ENCODE data around the gene EHBP1.

Gene EHBP1

DNA sequence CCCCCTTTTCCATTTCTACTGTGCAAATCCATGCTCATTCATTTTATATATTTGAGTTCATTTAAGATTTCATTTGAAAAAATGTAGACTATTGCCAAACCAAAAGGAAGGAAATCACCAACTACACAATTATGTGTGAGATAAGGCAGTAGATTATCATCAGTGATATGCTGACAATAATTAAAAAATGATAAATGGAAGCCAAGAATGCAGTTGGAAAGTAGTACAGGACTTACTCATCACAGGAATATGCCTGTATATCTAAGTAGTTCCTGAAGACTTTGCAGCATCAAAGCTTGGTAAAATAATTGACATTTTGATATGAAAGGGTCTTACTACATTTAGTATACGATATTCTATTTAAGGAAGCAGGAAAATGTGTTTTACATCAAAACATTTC lies 179.0 kb downstream of the EHBP1 start:
- DNase-seq (ENCODE audit: low spot score) = no peak

DNA sequence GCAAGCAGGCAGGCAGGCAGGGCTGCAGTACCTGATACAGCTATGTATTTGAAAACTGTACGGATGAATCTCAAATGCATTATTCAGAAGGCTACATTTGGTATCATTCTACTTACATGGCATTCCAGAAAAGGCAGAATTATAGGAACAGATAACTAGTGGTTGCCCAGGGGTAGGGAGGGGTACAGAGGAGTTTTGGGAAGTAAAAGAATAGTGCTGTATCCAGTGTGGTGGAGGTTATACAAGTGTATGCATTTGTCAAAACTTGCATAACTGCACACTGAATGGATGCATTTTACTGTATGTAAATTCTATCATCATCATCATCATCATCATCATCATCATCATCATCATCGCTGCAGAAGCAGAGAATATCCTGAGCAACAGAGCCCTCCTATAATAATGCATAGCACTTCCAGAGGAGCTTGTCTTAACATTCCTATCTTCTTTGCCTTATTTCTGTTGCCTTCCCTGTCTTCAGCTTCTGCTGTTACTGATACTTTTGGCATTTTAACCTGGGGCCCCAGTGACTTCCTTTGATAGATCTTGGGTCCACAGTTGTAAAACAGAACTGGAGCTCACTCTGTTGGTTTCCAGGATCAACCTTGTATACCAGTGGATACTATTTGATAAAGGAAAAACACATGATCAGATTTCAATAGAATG lies 189.6 kb downstream of the EHBP1 start:
- DNase-seq (ENCODE audit: low spot score) = no peak

DNA sequence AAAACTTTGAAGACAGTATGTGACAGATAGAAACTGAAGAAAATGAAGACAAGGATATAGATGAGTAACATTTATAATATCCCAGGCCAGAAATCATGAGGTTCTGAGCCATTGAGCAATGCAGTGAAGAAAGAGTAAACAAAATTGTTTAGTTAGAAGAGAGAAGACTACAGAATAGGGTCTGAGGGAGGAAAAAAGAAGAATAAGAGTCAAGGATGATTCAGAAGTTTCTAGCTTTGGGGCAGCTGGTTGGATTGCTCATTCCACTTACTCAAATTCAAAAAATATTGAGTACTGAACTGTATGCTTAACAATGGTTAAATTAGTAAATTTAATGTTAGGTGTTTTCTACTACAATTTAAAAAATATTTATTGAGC lies 190.1 kb downstream of the EHBP1 start:
- no peak for DNase-seq (ENCODE audit: low spot score)

DNA sequence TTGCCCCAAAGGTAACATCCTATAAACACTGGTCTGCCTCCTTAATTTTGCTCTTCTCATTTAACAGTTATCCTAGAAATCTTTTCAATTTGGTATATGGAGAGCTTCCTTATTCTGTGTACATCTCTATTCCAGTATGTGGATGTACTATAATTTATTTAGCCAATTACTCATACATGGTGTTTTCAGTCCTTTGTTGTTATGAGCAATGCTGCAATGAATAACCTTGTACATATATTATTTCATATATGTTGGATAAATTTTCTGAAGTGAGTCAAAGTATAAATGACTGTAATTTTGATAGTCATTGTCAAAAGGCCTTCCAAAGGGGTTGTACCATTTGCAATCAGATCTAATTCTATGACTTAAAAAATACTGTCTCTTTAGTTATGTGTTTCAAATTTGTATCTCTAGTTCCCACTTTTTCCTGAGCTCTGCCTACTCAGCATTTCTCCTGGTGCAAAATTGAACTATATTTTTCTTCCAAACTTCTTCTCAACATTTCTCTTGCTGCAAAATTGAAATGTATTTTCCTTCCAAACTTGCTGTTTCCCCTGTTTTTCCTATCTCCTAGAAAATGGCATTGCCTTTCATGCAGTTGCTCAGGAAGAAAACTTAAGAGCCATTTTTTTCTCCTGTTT lies 191.8 kb downstream of the EHBP1 start:
- no peak for DNase-seq (ENCODE audit: low spot score)

DNA sequence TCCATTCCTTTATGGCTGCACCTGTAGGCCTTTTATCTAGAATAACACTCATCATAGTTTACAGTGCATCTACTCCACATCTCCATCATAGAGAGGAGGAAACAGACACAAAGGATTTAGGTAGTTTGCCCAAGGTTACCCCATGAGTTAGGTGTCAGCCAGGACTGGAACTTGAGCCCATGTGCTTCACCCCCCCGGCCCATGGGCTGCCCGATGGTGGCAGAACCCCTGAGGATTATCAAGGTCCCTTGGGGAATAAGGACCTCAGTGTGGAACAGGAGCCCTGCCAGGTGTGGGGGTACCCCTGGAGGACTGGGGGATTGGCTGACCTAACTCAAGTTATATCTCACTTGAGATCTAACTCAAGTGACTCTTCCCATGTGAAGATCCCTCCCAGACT lies 198.8 kb downstream of the EHBP1 start:
- DNase-seq (ENCODE audit: low spot score) = no peak

DNA sequence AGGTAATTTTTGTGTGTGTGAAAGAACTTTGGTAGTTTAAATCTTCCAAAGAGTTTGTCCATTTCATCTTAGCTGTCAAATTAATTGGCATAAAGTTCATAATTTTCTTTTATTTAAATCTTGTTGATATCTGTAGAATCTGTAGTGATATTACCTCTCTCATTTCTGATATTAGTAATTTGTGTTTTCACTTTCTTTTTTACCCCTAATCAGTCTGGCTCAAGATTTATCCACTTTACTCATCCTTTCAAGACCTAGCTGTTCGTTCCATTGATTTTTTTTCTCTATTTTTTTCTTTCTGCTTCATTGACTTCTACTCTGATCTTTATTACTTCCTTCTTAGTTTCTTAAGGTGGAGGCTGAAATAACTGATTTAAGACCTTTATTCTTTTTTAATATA lies 202.6 kb downstream of the EHBP1 start:
- no peak for DNase-seq (ENCODE audit: low spot score)

DNA sequence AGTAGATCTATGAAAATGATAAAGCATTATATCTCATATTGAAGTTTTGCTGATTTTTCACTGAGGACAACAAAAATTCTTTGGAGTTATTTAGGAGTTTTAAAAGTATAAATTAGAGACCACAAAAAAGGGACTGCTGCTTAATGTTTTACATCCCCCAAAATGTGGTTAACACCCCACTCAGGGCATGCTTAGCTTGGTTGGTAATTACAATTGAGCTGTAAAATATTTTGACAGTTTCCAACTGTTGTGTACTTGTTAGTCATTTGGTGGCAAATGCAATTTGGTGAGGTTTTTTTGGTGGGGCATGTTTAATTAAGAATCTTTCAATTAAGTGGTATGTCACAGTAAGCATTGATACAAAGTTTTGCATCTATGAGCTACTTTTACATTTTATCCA lies 207.8 kb downstream of the EHBP1 start:
- no peak for DNase-seq (ENCODE audit: low spot score)

DNA sequence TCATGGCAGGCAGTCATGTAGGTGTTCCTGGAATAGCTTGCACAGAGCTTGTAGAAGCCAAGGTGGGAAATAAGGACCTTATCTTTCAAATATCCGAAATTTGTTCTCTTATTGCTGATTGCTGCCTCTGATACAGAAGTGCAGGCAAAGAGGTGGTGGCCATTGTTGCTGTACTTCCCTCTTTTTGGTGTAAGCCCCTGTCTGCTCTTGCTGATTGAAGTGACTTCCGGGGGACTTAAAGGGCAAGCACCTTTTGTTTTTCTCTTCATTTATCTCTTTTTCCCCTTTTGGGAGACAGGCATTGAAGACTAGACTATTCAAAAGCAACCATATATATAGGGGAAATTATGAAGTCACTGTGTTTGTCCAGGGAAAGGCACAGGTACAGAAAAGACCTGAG lies 213.5 kb downstream of the EHBP1 start:
- DNase-seq (ENCODE audit: low spot score) = no peak

DNA sequence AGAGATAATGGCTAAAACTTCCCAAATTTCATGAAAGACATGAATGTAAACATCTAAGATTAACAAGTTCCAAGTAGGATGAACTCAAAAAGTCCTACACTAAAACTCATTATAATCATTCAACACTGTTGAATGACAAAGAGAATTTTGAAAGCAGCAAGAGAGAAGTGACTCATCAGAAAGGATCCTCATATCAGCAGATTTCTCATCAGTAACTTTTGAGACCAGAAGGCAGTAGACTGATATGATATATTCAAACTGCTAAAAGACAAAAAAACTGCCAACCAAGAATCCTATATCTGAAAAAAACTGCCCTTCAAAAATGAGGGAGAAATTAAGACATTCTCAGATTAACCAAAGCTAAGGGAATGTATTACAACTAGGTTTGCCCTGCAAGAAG lies 214.6 kb downstream of the EHBP1 start:
- DNase-seq (ENCODE audit: low spot score) = peak; percentile 26

DNA sequence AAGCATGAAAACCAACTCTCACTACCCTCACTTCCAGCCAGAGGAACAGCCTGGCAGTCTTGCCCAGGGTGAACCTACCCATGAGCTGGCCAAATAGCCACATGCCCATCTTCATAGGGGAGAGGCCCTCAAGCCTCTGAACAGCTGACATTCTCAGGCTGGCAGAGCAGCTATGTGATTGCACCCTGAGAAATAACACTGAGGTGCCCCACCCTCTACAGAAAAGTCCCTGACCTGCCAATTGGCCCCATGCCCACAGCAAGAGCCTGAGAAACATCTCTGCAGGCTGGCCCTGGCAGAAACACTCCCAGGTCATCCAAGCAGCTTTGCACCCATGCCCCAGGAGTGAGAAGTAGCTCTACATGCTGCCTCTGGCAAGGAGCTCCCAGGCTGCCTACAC lies 217.7 kb downstream of the EHBP1 start:
- DNase-seq (ENCODE audit: low spot score) = no peak

DNA sequence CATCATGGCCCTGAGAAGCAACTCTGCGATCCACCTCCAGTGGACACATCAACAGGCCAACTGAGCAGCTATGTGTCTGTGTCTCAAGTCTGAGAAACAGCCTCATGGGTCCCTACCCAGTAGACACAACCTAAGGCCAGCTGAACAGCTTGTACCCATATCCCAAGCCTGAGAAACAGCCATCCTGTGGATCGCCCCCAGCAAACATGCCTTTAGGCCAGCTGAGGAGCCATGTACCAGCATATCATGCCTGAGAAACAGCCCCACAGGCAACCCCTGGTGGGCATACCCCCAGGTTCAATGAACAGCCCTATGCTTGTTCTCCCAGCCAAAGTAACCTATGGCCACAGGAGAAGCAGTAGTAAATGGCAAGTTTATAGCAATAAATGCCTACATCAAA lies 218.4 kb downstream of the EHBP1 start:
- DNase-seq (ENCODE audit: low spot score) = no peak

DNA sequence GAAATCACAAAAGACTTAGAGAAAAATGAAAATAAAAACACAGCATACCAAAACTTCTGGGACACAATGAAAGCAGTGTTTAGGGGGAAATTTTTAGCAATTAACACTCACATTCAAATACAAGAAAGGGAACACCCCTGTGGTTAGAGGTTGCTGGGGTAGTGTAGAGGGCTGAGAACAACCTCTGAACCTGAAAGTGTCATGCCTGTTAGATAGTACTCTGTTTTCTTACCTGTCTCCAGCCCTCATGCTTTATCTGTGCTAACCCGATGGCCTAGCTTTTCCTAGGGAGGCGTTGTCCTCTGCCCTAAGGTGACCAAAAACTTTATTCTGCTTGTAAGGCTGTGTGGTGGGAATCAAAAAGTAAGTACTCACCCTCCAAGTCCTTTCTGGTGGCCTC lies 222.5 kb downstream of the EHBP1 start:
- DNase-seq (ENCODE audit: low spot score) = no peak

DNA sequence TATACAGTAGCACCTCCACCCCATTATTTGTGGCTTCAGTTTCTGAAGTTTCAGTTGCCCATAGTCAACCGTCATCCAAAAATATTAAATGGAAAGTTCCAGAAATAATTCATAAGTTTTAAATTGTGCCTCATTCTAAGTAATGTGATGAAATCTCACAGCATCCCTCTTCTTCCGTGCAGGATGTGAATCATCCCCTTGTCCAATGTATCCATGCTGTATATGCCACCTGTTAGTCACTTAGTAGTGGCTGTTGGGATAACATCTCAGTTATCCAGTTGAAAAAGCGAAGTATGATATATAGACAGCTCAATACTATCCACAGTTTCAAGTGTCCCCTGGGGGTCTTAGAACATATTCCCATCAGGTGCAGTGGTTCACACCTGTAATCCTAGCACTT lies 226.0 kb downstream of the EHBP1 start:
- DNase-seq (ENCODE audit: low spot score) = peak; percentile 60

DNA sequence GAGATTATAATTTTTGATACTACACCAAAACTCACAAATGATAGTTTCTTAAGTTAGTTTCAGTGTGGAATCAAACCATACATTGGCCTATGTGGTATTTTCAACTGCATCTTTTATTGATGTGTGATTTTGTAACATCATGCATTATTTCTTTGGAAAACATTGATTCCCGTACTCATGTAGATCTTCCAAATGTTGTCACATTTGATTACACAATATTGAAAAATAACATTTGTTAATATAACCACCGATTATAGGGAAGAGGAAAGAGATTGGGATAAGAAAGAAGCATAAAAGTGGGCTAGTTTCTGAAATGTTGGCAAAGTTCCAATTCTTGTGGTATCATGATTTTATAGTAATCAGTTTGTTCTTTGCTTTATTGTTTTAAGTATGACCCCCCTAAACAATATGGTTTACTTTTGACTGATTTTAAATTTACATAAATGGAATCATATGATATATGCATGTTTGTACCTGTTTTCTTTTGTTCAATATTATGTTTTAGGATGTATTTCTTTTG lies 227.9 kb downstream of the EHBP1 start:
- no peak for DNase-seq (ENCODE audit: low spot score)

DNA sequence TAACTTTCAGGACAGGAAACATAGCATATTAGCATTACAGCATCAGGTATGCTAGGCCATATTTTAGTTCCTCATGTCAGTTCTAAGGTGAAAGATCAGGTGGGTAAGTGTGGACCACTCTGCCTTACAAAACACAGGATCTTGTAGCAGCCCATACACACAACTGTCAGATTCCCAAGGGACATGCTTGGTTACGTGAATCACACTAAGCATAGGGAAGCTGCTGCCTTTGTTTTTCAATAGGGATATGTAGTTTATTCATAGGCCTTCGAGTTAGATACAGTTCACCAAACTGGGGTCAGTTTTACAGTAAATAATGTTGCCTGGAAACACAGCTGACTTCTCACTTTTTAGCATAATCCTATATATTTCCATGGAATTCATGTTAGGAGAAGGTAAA lies 229.0 kb downstream of the EHBP1 start:
- DNase-seq (ENCODE audit: low spot score) = no peak

DNA sequence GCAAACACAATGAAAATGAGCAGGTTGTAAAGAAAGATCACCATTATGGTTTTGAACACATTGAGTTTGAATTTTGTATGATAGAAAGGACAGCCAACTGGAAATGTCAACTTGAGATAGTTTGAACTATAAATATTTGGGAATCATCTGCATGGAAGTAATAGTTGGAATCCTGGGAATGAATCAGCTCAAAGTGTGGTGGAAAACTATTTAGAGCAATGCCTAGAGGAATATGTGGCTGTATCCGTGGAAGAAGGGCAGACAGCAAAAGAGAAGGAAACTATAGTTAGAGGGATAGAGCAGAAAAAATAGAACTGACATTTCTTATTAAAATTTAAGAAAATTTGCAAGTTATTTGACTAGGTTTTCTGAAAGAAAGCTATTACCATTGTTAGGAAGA lies 232.6 kb downstream of the EHBP1 start:
- no peak for DNase-seq (ENCODE audit: low spot score)

DNA sequence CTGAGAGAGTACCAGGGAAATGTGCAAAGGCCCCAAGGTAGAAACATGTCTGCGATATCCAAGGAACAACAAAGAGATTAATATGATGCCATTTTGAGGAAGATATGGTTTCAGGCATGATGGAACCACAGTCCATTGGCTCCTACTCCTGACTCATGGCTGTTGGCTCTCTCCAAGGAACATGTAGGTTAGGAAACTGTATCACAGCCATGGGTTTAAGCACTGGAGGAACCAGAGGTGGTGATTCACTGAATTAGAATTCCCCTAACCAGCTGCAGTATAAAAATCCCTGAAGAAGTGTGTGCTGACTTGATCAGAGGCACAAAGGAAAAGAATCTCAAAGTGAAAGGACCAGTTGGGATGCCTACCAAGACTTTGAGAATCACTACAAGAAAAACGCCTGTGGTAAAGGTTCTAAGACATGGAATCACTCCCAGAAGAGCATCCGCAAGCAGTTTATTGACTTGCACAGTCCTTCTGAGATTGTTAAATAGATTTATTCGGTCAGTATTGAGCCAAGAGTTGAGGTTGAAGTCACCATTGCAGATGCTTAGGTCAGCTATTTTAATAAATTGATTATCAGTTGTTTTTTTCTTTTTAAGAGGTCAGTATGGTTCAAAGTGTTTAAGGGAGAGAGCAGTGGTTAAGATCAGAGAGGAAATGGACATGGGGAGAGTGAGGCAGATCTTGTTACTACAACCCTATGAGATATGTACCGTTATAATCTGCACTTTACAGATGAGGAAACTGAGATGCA lies 234.4 kb downstream of the EHBP1 start:
- peak; percentile 34 for DNase-seq (ENCODE audit: low spot score)

DNA sequence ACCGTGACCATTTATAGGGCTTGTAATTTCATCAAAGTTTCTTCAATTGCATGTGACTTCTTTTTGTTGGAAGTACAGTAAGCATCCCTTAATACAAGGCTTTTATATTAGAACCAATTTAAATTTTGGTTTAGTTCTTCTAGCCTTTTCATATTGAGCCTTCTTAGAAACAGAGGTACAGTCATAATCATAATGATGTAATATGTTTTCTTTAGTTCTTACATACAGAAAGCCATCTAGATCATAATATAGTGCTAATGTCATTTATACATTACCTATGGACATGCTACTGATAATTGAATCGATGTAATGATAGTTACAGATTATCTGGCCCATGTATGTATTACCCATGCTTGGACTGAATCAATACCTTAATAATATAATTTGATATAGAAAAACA lies 235.2 kb downstream of the EHBP1 start:
- no peak for DNase-seq (ENCODE audit: low spot score)

DNA sequence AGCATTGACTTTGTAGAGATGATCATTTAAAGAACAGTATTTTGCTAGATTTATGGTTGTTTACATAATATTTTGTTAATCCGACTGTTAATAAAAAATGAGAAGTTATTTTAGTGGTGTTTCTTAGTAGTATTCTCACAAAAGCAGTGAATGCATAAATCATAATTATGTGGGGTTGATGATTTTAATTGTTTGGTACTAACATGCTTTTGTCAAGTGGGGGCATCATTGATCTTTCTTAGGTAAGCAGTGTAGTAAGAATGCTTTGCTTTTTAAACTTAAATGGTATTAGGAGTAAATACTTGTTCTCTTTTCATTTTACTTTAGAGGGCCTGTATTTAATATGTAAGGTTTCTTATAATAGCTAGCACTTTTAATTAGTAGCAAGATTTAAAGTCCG lies 235.9 kb downstream of the EHBP1 start:
- peak; percentile 14 for DNase-seq (ENCODE audit: low spot score)

DNA sequence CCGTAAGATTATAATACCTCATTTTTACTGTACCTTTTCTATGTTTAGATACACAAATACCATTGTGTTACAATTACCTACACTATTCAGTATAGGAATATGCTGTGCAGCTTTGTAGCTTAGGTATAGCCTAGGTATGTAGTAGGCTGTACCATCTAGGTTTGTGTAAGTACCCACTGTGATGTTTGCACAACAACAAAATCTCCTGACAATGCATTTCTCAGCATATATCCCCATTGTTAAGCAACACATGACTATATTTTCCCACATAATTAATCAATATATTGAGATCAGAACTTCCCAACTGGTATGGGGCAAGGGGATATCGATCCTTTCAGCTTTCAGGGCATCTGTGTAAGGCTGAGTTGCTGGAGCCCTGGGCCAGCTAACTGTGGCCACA lies 238.8 kb downstream of the EHBP1 start:
- no peak for DNase-seq (ENCODE audit: low spot score)

DNA sequence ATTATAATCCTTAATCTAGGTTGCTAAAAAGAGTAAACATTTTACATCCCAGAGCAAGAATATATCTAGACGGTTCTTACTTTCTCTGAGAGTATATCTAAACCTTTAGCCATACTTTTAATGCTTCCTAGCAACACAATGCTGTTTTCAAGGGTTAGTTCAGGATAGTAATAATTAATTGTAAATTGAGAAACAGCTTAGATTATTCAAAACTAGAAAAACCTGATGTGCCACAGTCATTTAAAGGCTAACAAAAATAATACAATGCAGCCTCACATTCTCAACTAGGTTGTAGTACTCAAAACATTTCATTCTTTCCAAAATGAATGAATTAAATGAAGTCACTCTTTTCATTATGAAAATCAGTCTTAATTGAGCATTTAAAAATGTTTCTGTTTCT lies 241.9 kb downstream of the EHBP1 start:
- no peak for DNase-seq (ENCODE audit: low spot score)

DNA sequence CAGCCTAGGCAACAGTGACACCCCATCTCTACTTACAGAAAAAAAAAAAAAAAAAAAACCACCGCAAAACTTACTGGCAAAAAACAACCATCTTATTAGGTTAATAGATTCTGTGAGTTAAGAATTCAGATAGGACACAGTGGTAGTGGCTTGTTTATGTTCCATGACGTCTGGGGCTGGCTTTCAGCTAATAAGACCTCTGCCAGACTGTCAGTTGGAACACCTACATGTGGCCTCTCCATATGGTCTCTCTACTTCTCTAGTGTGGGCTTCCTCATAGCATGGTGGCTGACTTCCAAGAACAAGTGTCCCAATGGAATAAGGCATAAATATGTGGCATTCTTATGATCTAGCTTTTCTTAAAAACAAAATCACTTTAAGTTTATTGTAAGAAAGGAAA lies 251.1 kb downstream of the EHBP1 start:
- DNase-seq (ENCODE audit: low spot score) = no peak

DNA sequence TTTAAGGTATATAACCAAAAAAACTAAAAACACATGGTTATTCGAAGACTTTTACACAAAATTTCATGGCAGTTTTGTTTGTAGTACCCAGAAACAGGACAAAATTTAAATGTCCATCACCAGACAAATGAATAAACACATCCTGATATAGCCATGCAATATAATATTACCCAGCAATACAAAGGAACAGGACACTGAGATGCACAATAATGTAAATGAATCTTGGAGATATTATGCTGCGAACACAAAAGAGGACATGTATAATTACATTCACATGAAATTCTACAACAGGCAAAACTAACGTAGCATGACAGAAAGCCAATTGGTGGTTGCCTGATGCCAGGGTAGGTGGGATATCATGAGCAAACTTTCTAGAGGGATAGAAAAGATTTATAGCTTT lies 252.7 kb downstream of the EHBP1 start:
- no peak for DNase-seq (ENCODE audit: low spot score)

All from RKO (cell line).